HepG2 (cell line): ENCODE measurements around the gene RANGRF. TPM values are rescaled to one million over a fixed set of nuclear protein-coding genes. Genes with fewer than 3 reads are reported as not detected.

Source experiments
- AFF4 ChIP-seq: sonication (generic); formaldehyde crosslinking; IDR thresholded peaks from 2 replicates; pipeline ENCODE4 v1.4.0; 2020; ENCODE audit warnings: missing genetic modification reagents
- ATF1 ChIP-seq: IDR thresholded peaks from 2 replicates; pipeline ENCODE4 v1.6.1; 2016; ENCODE audit warnings: mild to moderate bottlenecking, control low read depth
- HNRNPH1 ChIP-seq: fragments of 200-400 bp; formaldehyde crosslinking; optimal IDR thresholded peaks from 2 replicates; pipeline ENCODE3; 2017; ENCODE audit warnings: mild to moderate bottlenecking, low read depth, low read length
- MIER3 ChIP-seq: IDR thresholded peaks from 2 replicates; pipeline ENCODE4 v1.6.1; 2016; ENCODE audit warnings: missing compliant biosample characterization, borderline replicate concordance
- POGK ChIP-seq: sonication (generic); formaldehyde crosslinking; conservative IDR thresholded peaks from 2 replicates; pipeline ENCODE4 v1.8.0; 2022; ENCODE audit warnings: mild to moderate bottlenecking, moderate library complexity, missing genetic modification reagents
- ZHX2 ChIP-seq, 2 experiments: sonication (generic) in 1 of 2; formaldehyde crosslinking in 1 of 2; IDR thresholded peaks; 2 replicates each; pipeline versions ENCODE4 v1.6.1 to v1.9.0; 2014 to 2022; ENCODE audit warnings: antibody characterized with exemption in 1 of 2, borderline replicate concordance in 1 of 2, inconsistent platforms in 1 of 2, low read depth in 1 of 2, missing genetic modification reagents in 1 of 2
- ZNF34 ChIP-seq: sonication (generic); formaldehyde crosslinking; IDR thresholded peaks from 2 replicates; pipeline ENCODE4 v1.4.0; 2020; ENCODE audit warnings: mild to moderate bottlenecking, missing genetic modification reagents, borderline replicate concordance
- ZNF496 ChIP-seq: sonication (generic); formaldehyde crosslinking; IDR thresholded peaks from 2 replicates; pipeline ENCODE4 v1.8.1; 2023; ENCODE audit warnings: mild to moderate bottlenecking, moderate library complexity, missing genetic modification reagents; ENCODE audit not compliant: insufficient replicate concordance
- ZNF710 ChIP-seq: sonication (generic); formaldehyde crosslinking; IDR thresholded peaks from 2 replicates; pipeline ENCODE4 v1.5.0; 2020; ENCODE audit warnings: mild to moderate bottlenecking, missing genetic modification reagents, borderline replicate concordance
- polyA plus RNA-seq, 8 experiments: library from polyadenylated mRNA; depleted of rRNA in 3 of 8; stranded (reverse) in 7 of 8; unstranded in 1 of 8; fragments of >200 nt; fragmentation: Illumina TruSeq in 4 of 8; extraction: Trizol in 4 of 8; gene quantifications; 2 replicates each; pipeline versions ENCODE4 v1.2.1 to v1.2.3, GENCODE V29; 2011 to 2016; ENCODE audit warnings: low read depth in 4 of 8, missing spikeins in 1 of 8, mixed read lengths in 1 of 8; ENCODE audit not compliant: insufficient read depth in 1 of 8
- total RNA-seq, 5 experiments: library from RNA; depleted of rRNA; stranded (reverse); fragments of >200 nt; fragmentation: Illumina TruSeq; extraction: Trizol; gene quantifications; 2 replicates each; pipeline ENCODE4 v1.2.3, GENCODE V29; 2016; ENCODE audit warnings: low read depth in 1 of 5

Gene RANGRF
- total and polyA plus RNA-seq, 2 of the 13 experiments (the other 11 are each of a cell fraction or from before 2014, with no cell fraction given), result 18.6 to 40.7 TPM

- TF ChIP-seq AFF4 (CRISPR knock-in tag) (no peak), ZNF496 (no peak), MIER3 (CRISPR knock-in tag) (0 out of 2 replicates have a peak, but pooled peaks have one; percentile 76), ZNF34 (CRISPR knock-in tag) (0 out of 2 replicates have a peak, but pooled peaks have one; percentile 38), POGK (CRISPR knock-in tag) (peak; percentile 73; the same call in 1 of the 2 replicates), ZNF710 (CRISPR knock-in tag) (peak; percentile 56; the same call in 1 of the 2 replicates), HNRNPH1 (no peak), ATF1 (peak; percentile 99), ZHX2 (IDR thresholded peaks at IDR 0.05; ENCODE audit: low read depth) (peak; percentile 95), ZHX2 (CRISPR knock-in tag; IDR thresholded peaks at IDR 0.05; ENCODE audit: borderline replicate concordance) (no peak)
Measured at GRCh38 chr17:8248751-8249607, 39.5 kb upstream of the RANGRF start, which contains the start of gene PFAS (continued).
